Left hindlimb (tissue), 1 donor: ENCODE measurements around the gene DYNC1H1.
A peak's percentile ranks its signal among the peaks of the same experiment; 100 is the strongest.

ENCODE experiments used
- DNase-seq: peaks from one replicate; pipeline ENCODE4 v3.0.0-alpha.2; 2018

Gene DYNC1H1

GRCh38 chr14:101945171-101945570, 19.2 kb upstream of the DYNC1H1 start:
- DNase-seq: no peak

DNA sequence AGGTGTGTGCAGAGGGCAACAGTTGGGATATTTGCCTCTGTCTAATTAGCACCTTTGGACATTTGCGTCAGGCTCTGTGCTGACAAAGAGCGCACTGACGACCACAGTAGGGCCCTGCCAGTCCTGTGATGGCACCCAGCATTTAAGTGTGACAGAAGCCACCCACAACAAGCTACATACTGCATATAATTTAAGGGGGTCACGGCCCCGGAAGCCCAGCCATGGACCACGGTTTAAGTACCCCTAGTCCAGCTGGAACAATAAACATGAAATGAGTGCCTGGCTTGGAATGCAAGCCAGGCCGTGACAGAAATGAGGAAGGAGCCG, 16.8 kb upstream of the DYNC1H1 start:
- DNase-seq: no peak

DNA sequence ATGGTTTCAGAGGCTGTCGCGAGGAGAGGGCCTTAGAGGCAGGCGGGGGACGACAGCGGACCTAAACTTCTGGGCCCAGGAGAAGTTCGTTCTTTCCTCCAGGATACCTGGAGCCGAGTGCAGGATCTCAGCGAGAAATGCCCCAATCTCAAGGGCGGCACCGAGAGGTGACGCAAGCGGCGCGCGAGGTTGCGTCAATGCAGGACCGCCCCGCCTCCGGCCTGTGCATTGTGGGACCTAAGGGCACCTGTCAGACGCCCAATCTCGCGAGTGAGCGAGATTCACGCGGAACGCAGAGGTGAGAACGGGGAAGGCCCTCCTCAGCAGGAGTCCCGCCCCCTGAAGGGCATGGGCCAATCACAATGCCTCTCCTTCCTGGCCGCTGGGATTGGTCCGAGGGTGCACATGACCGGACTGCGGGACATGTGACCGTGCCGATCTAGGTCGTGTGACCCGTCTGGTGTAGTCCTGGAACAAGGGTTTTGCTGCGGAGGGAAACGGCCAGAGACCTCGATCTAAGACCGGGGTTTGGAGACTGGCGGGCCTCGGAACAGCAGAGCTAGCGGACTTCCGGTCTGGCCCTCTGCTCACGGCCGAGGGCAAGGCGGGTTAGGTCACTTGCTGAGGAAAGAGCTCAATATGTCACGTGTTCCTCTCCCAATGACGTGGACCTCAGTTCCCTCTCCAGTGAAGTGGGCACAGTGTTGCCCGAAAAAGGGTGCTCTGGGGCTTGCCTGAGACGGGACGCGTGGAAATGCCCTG, 16.3 kb upstream of the DYNC1H1 start:
- DNase-seq: peak; percentile 100

DNA sequence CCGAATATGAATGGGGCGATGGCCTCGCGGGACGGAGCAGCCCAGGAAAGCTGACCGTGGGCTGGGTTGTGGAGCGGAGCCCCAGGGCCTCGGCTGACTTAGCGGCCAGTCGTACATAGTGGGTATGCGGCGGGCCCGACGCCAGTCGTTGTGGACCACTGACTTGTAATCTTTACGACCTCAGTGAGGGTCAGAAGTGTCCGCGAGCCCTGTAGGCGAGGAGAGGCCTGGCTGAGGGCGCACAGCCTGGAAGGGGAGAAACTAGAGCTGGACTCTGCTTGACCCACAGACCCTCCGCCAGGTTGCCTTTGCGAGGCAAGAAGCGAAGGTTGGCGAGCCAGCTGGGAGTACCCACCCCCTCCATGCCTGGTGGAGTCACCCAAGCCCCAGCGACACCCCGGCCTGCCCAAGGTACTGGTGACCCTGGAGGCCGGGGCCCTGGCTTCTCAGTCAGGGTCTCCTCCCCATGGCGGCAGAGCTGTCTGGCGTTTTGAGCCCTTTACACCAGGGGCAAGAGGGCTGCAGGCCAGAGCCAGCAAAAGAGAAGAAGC, 15.6 kb upstream of the DYNC1H1 start:
- DNase-seq: no peak

DNA sequence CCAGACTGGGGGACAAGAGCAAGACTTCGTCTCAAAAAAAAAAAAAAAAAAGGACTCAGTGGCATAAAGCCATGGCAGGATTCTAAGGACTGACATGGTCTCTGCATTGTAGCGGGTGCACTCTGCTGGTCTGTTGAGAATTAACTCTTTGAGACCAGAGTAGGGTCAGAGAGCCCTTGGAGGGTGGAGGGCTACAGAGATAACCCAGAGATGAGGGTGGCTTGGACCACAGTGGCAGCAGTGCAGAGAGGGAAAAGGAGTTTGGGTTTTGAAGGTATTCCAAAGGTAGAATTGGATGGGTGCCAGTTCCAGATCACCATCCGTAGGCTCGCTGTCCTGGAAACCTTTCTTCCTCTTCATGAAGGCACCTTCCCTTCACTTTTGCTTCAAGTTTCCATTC, 14.3 kb upstream of the DYNC1H1 start:
- no peak for DNase-seq

GRCh38 chr14:101950516-101951215, 13.7 kb upstream of the DYNC1H1 start:
- no peak for DNase-seq

DNA sequence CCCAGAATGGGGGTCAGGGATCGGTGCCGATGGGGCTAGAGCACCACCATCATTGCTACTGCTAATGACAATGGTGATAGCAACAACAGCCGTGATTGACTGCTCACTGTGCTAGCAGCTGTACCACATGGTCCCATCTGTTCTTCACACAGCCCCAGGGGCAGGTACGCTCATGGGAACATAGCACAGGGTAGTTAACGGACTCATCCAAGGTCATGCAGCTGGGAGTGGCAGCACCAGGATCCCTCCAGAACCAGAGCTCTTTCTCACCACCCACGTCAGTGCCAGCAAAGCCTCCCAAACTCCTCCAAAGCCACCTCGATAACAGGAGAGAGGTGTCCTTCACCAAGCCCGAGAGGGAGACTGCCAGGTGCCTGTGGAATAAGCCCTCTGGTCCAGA, 11.2 kb upstream of the DYNC1H1 start:
- DNase-seq: no peak

DNA sequence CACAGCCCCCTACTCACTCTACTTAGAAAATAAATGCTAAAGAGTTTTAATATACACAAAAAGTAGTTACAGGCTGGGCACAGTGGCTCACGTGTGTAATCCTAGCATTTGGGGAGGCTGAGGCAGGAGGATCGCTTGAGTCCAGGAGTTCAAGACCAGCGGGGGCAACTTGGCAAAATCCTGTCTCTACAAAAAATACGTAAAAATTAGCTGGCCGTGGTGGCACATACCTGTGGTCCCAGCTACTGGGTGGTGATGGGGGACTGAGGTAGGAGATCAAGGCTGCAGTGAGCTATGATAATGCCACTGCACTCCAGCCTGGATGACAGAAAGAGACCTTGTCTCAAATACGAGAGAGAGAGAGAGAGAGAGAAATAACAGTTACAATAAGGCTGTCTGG, 9.9 kb upstream of the DYNC1H1 start:
- DNase-seq: no peak

GRCh38 chr14:101955695-101956161, 8.6 kb upstream of the DYNC1H1 start:
- no peak for DNase-seq

DNA sequence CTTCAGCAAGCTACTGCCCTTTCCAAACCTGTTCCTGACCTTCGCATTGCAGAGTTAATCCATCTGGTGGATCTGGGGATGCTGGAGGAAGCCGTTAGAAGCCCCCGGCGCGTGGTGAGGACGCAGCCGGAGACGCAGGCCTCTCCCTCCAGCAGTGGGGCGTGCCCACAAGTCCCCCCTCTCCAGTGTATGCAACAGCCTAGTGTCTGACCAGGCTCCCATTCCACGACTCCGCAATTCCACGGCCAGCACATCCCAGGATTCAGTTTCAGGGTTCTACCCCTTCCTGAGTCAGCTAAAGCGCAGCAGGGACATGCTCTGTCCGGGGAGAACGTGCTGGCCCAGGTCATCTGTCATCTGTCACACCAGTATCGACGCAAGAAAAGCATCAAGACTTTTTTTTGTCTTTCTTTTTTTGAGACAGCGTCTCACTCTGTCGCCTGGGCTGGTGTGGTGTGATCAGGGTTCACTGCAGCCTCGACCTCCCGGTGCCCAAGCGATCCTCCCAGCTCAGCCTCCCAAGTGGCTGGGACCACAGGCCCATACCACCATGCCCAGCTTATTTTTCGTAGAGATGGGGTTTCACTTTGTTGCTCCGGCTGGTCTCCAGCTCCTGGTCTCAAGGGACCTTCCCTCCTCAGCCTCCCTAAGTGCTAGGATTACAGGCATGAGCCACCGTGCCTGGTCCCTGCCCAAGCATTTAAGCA, 8.0 kb upstream of the DYNC1H1 start:
- no peak for DNase-seq

DNA sequence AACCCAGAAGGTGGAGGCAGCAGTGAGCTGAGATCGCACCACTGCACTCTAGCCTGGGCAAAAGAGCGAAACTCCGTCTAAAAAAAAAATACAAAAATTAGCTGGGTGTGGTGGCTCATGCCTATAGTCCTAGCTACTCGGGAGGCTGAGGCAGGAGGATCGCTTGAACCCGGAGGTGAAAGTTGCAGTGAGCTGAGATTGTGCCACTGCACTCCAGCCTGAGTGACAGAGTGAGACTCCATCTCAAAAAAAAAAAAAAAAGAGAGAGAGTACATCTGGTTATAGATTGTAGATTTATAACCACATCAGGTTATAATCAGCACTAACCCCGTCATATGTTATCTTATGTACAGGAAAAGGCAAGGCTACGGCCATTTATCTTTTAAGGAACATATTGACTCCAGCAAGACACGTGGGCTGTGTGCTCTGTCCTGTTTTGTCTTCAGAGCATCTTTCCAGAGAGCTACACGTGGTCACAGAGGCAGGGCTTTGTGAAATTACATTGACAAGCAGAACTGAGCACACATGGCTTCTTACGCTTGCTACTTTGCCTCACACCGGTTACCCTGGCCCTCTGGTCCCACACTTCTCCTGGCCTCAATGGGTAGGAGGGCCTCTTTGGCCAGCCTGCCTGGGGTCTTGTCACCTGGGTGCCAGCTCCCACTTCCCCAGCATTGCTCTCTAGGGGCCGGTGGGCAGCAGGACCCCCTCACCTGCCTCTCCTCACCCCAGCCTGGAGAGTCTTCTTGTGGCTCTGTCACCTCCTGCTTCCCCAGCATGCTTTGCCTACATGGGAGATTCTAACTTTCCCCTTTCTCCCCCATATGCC, 6.8 kb upstream of the DYNC1H1 start:
- DNase-seq: no peak

DNA sequence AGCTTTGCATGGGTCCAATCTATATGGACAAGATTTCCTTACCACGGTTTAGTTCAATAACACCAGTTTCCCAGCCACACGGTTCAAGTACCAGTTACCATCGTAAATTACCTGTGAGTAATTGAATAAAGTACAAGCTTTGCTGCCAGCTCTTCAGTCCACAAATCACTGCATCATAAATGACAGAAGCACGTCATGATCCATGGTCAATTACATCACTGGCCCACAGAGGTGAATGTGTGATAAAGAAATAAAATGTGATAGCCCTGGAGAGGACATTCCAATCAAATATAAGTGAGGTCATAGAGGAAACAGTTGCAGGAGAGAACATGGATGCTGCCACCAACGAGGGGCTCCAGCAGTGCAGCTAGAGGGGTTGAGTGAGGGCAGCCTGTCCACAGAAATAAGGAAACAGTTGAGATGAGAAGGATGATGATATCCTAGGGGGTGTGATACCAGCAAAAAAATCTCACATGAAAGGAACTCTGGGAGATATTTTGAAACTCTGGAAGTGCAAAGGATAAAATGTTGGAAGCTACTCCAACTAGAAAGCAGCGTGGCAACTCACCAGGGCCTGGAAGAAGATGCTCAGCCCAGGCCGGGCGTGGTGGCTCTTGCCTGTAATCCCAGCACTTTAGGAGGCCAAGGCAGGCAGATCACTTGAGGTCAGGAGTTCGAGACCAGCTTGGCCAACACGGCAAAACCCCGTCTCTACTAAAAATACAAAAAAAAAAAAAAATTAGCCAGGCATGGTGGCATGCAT, 5.8 kb upstream of the DYNC1H1 start:
- DNase-seq: no peak

DNA sequence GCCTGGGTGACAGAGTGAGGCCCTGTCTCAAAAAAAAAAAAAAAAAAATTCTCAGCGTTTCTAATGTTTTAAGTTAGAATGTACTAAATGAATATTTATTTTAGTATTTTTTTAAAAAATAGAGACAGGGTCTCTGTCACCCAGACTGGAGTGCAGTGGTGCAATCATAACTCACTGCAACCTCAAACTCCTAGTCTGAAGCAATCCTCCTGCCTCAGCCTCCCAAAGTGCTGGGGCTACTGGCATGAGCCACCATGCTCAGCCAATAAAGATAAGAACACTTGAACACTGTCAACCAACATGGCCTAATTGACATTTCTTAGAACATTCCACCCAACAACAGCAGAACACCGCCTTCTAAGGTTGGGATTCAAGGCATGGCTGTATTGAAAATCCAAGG, 5.1 kb upstream of the DYNC1H1 start:
- no peak for DNase-seq

- DNase-seq: no peak
Measured at GRCh38 chr14:101960225-101960624, 4.1 kb upstream of the DYNC1H1 start.

- DNase-seq: peak; percentile 68
Measured at GRCh38 chr14:101961011-101961721, 3.2 kb upstream of the DYNC1H1 start.

- DNase-seq: no peak
Measured at GRCh38 chr14:101961746-101962502, 2.4 kb upstream of the DYNC1H1 start.

GRCh38 chr14:101962503-101962874, 1.9 kb upstream of the DYNC1H1 start:
- peak; percentile 62 for DNase-seq

GRCh38 chr14:101963052-101963451, 1.3 kb upstream of the DYNC1H1 start:
- no peak for DNase-seq

GRCh38 chr14:101963656-101964296, 597 bp upstream of the DYNC1H1 start:
- DNase-seq: no peak

DNA sequence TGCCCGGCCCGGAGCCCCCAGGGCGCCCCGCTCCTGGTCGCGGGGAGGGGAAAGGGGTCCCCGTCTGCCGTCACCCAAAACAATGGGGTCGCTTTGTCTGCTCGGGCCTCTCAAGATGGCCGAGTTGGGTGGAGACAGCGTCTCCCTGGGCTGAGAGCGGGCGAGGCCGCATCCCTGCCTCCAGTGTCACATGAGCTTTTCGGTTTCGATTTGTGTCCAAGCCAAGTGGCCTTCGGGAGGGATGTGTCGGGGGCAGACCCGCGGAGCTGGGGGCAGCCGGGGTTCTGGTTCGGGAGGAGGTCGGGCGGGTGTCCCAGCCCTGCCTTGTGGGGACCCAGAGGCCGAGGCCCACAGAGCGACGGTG, 790 bp downstream of the DYNC1H1 start:
- DNase-seq: peak; percentile 73
